ENCODE measurements around the gene TNRC6C. TPM values are rescaled to one million over a fixed set of nuclear protein-coding genes. Genes with fewer than 3 reads are reported as not detected.

TNRC6C gene
- total and polyA plus RNA-seq, 2 experiments from 2014 or later = 10.1 to 16.6 TPM

DNA sequence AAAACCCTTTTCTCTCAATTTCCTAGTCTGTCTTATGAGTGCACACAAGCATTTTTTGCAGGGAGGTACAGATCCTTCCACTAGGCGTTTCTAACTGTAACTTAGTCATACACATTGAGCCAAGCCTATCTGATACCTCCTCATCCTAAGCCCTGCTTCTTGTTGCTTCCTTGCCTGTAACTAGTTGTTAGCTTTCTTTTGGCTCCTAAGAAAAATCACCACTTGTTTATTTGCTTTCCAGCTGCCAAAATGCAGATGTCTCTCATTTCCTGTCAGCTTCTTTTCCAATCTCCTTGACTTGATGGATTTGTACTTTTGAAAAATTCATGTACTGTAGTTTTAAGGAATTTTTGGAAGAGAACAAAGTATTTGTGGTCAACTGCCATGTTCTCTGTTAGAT lies 73.7 kb downstream of the TNRC6C start (continued):
- TF ChIP-seq, protein P1, sequence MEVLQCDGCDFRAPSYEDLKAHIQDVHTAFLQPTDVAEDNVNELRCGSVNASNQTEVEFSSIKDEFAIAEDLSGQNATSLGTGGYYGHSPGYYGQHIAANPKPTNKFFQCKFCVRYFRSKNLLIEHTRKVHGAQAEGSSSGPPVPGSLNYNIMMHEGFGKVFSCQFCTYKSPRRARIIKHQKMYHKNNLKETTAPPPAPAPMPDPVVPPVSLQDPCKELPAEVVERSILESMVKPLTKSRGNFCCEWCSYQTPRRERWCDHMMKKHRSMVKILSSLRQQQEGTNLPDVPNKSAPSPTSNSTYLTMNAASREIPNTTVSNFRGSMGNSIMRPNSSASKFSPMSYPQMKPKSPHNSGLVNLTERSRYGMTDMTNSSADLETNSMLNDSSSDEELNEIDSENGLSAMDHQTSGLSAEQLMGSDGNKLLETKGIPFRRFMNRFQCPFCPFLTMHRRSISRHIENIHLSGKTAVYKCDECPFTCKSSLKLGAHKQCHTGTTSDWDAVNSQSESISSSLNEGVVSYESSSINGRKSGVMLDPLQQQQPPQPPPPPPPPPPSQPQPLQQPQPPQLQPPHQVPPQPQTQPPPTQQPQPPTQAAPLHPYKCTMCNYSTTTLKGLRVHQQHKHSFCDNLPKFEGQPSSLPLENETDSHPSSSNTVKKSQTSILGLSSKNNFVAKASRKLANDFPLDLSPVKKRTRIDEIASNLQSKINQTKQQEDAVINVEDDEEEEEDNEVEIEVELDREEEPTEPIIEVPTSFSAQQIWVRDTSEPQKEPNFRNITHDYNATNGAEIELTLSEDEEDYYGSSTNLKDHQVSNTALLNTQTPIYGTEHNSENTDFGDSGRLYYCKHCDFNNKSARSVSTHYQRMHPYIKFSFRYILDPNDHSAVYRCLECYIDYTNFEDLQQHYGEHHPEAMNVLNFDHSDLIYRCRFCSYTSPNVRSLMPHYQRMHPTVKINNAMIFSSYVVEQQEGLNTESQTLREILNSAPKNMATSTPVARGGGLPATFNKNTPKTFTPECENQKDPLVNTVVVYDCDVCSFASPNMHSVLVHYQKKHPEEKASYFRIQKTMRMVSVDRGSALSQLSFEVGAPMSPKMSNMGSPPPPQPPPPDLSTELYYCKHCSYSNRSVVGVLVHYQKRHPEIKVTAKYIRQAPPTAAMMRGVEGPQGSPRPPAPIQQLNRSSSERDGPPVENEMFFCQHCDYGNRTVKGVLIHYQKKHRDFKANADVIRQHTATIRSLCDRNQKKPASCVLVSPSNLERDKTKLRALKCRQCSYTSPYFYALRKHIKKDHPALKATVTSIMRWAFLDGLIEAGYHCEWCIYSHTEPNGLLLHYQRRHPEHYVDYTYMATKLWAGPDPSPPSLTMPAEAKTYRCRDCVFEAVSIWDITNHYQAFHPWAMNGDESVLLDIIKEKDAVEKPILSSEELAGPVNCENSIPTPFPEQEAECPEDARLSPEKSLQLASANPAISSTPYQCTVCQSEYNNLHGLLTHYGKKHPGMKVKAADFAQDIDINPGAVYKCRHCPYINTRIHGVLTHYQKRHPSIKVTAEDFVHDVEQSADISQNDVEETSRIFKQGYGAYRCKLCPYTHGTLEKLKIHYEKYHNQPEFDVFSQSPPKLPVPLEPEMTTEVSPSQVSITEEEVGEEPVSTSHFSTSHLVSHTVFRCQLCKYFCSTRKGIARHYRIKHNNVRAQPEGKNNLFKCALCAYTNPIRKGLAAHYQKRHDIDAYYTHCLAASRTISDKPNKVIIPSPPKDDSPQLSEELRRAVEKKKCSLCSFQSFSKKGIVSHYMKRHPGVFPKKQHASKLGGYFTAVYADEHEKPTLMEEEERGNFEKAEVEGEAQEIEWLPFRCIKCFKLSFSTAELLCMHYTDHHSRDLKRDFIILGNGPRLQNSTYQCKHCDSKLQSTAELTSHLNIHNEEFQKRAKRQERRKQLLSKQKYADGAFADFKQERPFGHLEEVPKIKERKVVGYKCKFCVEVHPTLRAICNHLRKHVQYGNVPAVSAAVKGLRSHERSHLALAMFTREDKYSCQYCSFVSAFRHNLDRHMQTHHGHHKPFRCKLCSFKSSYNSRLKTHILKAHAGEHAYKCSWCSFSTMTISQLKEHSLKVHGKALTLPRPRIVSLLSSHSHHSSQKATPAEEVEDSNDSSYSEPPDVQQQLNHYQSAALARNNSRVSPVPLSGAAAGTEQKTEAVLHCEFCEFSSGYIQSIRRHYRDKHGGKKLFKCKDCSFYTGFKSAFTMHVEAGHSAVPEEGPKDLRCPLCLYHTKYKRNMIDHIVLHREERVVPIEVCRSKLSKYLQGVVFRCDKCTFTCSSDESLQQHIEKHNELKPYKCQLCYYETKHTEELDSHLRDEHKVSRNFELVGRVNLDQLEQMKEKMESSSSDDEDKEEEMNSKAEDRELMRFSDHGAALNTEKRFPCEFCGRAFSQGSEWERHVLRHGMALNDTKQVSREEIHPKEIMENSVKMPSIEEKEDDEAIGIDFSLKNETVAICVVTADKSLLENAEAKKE (CRISPR knock-in tag; IDR thresholded peaks at IDR 0.05) = no peak

DNA sequence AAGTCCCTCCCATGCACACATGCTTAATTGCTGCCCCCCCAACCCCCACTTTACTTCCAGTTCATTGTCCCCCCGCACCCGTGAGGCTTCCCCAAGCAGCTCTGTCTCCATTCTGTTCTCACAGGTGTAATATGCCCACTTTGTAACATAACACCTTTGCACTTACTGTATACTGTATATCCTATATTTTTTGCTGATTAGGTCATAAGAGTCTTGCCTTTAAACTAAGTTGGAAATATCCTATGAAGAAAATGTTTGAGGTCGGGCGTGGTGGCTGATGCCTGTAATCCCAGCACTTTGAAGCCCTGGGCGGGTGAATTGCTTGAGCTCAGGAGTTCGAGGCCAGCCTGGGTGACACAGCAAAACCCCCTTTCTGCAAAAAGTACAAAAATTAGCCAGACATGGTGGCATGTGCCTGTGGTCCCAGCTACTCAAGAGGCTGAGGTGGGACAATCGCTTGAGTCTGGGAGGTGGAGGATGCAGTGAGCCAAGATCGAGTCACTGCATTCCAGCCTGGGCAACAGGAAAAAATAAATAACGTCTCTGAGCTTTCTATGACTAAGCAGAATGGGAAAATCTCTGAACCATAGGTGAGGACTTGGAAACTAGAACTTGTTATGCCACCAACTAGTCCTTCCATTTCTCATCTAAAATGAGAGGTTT lies 76.1 kb downstream of the TNRC6C start:
- no peak for DNase-seq (ENCODE audit: low spot score)
- Histone ChIP-seq H3K36me3 (ENCODE audit: insufficient read depth) (no peaks in the 10 kb centered on the region), H3K4me2 (no peak overlapping the region), H2AFZ (no peak overlapping the region), H3K4me1 (ENCODE audit: insufficient read depth) (no peaks in the 10 kb centered on the region), H3K79me2 (replicated peaks; ENCODE audit: insufficient read depth) (no peaks in the 10 kb centered on the region; the same call in 1 of the 2 replicates), H3K27ac (ENCODE audit: low read depth) (0 out of 2 replicates have a peak overlapping the region, but pooled peaks have one; percentile 27), H3K4me3 (no peak overlapping the region), H3K9me2 (ENCODE audit: insufficient read depth) (no peaks in the 10 kb centered on the region), H4K20me1 (replicated peaks; ENCODE audit: insufficient read depth) (0 out of 2 replicates have a peak, but pooled peaks cover under 1% of the 10 kb centered on the region), H3K27me3 (ENCODE audit: insufficient read depth) (no peaks in the 10 kb centered on the region), H3F3A (replicated peaks; ENCODE audit: low read depth) (no peaks in the 10 kb centered on the region)
- H3K4me1 Mint-ChIP-seq = peaks cover 6% of the 10 kb centered on the region; the same call in 2 of the 3 replicates
- no peak overlapping the region for H3K4me3 Mint-ChIP-seq
- H3K9me3 Mint-ChIP-seq = no peaks in the 10 kb centered on the region
- H3K27me3 Mint-ChIP-seq (ENCODE audit: insufficient read depth, low read depth, poor library complexity) = peaks cover 6% of the 10 kb centered on the region
- no peak for ATAC-seq
- H3K27ac Mint-ChIP-seq = peak overlapping the region; percentile 46
- peaks cover 47% of the 10 kb centered on the region for H3K36me3 Mint-ChIP-seq (ENCODE audit: low read depth)
- TF ChIP-seq, protein P2, sequence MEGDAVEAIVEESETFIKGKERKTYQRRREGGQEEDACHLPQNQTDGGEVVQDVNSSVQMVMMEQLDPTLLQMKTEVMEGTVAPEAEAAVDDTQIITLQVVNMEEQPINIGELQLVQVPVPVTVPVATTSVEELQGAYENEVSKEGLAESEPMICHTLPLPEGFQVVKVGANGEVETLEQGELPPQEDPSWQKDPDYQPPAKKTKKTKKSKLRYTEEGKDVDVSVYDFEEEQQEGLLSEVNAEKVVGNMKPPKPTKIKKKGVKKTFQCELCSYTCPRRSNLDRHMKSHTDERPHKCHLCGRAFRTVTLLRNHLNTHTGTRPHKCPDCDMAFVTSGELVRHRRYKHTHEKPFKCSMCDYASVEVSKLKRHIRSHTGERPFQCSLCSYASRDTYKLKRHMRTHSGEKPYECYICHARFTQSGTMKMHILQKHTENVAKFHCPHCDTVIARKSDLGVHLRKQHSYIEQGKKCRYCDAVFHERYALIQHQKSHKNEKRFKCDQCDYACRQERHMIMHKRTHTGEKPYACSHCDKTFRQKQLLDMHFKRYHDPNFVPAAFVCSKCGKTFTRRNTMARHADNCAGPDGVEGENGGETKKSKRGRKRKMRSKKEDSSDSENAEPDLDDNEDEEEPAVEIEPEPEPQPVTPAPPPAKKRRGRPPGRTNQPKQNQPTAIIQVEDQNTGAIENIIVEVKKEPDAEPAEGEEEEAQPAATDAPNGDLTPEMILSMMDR (conservative IDR thresholded peaks at IDR 0.05; ENCODE audit: low read depth in 2 of 2) = no peak
- TF ChIP-seq, protein P3, sequence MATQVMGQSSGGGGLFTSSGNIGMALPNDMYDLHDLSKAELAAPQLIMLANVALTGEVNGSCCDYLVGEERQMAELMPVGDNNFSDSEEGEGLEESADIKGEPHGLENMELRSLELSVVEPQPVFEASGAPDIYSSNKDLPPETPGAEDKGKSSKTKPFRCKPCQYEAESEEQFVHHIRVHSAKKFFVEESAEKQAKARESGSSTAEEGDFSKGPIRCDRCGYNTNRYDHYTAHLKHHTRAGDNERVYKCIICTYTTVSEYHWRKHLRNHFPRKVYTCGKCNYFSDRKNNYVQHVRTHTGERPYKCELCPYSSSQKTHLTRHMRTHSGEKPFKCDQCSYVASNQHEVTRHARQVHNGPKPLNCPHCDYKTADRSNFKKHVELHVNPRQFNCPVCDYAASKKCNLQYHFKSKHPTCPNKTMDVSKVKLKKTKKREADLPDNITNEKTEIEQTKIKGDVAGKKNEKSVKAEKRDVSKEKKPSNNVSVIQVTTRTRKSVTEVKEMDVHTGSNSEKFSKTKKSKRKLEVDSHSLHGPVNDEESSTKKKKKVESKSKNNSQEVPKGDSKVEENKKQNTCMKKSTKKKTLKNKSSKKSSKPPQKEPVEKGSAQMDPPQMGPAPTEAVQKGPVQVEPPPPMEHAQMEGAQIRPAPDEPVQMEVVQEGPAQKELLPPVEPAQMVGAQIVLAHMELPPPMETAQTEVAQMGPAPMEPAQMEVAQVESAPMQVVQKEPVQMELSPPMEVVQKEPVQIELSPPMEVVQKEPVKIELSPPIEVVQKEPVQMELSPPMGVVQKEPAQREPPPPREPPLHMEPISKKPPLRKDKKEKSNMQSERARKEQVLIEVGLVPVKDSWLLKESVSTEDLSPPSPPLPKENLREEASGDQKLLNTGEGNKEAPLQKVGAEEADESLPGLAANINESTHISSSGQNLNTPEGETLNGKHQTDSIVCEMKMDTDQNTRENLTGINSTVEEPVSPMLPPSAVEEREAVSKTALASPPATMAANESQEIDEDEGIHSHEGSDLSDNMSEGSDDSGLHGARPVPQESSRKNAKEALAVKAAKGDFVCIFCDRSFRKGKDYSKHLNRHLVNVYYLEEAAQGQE (IDR thresholded peaks at IDR 0.05; ENCODE audit: unreplicated experiment) = no peak
- TF ChIP-seq, protein P4, sequence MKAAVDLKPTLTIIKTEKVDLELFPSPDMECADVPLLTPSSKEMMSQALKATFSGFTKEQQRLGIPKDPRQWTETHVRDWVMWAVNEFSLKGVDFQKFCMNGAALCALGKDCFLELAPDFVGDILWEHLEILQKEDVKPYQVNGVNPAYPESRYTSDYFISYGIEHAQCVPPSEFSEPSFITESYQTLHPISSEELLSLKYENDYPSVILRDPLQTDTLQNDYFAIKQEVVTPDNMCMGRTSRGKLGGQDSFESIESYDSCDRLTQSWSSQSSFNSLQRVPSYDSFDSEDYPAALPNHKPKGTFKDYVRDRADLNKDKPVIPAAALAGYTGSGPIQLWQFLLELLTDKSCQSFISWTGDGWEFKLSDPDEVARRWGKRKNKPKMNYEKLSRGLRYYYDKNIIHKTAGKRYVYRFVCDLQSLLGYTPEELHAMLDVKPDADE (IDR thresholded peaks at IDR 0.05) = no peak
- no peak for TF ChIP-seq ZNF331 (CRISPR knock-in tag; IDR thresholded peaks at IDR 0.05; ENCODE audit: low read depth)
- TF ChIP-seq CREB1 (CRISPR knock-in tag; IDR thresholded peaks at IDR 0.05; ENCODE audit: low read depth) = no peak
- TF ChIP-seq STAT1 (IDR thresholded peaks at IDR 0.05; ENCODE audit: unreplicated experiment) = no peak
- no peak for TF ChIP-seq POLR2AphosphoS5 (IDR thresholded peaks at IDR 0.05; ENCODE audit: low read depth)
- TF ChIP-seq ZNF114 (CRISPR knock-in tag; IDR thresholded peaks at IDR 0.05) = no peak

Measured in GM23338 (cell line).